Suprapubic skin (tissue), 4 donors: ENCODE measurements around the gene PIGR.

Experiments used
- CTCF ChIP-seq, 2 donors: fragments of 200-600 bp in 1 of 2; fragments of 450-650 bp in 1 of 2; sonication (generic) in 1 of 2; IDR thresholded peaks; one replicate each; pipeline ENCODE4 v1.5.1; 2016 to 2019; ENCODE audit warnings: antibody characterized with exemption in 2 of 2, mild to moderate bottlenecking in 1 of 2, moderate library complexity in 1 of 2
- EP300 ChIP-seq: sonication (generic); formaldehyde crosslinking; IDR thresholded peaks from one replicate; pipeline ENCODE4 v1.6.1; 2017; ENCODE audit warnings: antibody characterized with exemption
- POLR2A ChIP-seq, 2 donors: fragments of 450-650 bp; IDR thresholded peaks; one replicate each; pipeline ENCODE4 v1.6.1; 2017; ENCODE audit warnings: antibody characterized with exemption in 2 of 2, mild to moderate bottlenecking in 2 of 2, moderate library complexity in 2 of 2
- POLR2AphosphoS5 ChIP-seq, 3 donors: sonication (generic); formaldehyde crosslinking; IDR thresholded peaks; one replicate each; pipeline ENCODE4 v1.6.1; 2017; ENCODE audit warnings: antibody characterized with exemption in 3 of 3

- no peak for TF ChIP-seq CTCF (IDR thresholded peaks at IDR 0.05)
- no peak for TF ChIP-seq POLR2A (IDR thresholded peaks at IDR 0.05)
- no peak for TF ChIP-seq POLR2AphosphoS5 (IDR thresholded peaks at IDR 0.05)
- TF ChIP-seq EP300 = no peak
Observed at GRCh38 chr1:206909883-206910318, 36.4 kb downstream of the PIGR start.
